BJ (cell line): ENCODE measurements around the gene KIF22. TPM values are rescaled to one million over a fixed set of nuclear protein-coding genes. Genes with fewer than 3 reads are reported as not detected.
"Not testable (repeated sequence)": the region's sequence is repeated elsewhere in the genome, so short reads cannot be mapped to it uniquely, and the experiment has no call there.

Experiments
- CTCF ChIA-PET: fragments of 350-600 bp; formaldehyde crosslinking; extraction: SDS; loops from one replicate; lab custom pipeline; 2021; ENCODE audit warnings: antibody characterized with exemption, inconsistent platforms; lab: Yijun Ruan, JAX
- POLR2A ChIA-PET: fragments of 300-600 bp; sonication (Branson Sonifier 250); formaldehyde crosslinking; extraction: SDS; loops from one replicate; lab custom pipeline; 2021; ENCODE audit warnings: antibody characterized with exemption; lab: Charles Lee
- DNase-seq: peaks from one replicate; pipeline ENCODE4 v3.0.0-alpha.2; 2011; ENCODE audit warnings: low read depth
- H3K27me3 ChIP-seq: 2 replicates; pipeline ENCODE4 v1.6.0; 2011; ENCODE audit warnings: low read length; ENCODE audit not compliant: control insufficient read depth, insufficient read depth
- H3K36me3 ChIP-seq: 2 replicates; pipeline ENCODE4 v1.5.1; 2011; ENCODE audit warnings: low read length; ENCODE audit not compliant: control insufficient read depth, insufficient read depth
- H3K4me3 ChIP-seq: 2 replicates; pipeline ENCODE4 v1.5.1; 2011; ENCODE audit warnings: low read depth, mild to moderate bottlenecking, control low read depth, low read length
- polyA plus RNA-seq: library from polyadenylated mRNA; depleted of rRNA; stranded (reverse); fragments of >200 nt; gene quantifications from 2 replicates; pipeline ENCODE4 v1.2.3, GENCODE V29; 2011
- TF ChIP-seq, protein P1 (sequence below): IDR thresholded peaks from 2 replicates; pipeline ENCODE4 v1.5.1; 2011; ENCODE audit warnings: low read depth, mild to moderate bottlenecking, control low read depth, inconsistent platforms, low read length, moderate library complexity; ENCODE audit not compliant: insufficient read depth

The KIF22 gene
- polyA plus RNA-seq, 1 experiment, result 68.3 TPM

DNA sequence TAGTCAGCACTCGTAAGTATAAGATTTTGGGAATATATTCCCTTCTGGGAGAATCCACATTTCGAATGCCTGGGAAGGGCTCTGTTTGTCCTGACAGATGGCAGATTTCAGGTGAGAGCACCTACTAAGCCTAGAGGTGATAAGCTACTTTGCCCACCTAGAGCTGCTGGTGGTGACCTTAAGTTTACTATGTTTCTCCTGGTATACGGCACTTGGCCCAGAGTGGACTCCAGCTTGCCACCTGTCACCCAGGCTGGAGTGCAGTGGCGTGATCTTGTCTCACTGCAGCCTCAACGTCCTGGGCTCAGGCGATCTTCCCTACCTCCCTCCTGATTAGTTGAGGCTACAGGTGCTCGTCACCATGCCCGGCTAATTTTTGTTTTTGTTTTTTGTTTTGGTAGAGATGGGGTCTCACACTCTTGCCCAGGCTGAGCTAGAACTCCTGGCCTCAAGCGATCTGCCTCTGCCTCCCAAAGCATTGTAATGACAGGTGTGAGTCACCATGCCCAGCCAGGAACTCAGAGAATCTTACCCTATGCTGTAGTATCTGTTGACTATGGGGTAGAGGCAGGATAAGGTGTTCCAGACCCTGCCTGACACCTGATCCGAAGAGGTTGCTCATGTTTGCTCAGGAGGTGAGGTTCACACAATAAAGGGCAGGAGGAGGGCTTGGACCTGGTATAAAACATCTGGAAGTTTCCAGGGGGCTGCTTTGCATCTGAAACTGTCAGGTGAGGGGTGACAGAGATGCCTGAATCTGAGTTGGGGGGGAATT is 12.8 kb upstream of the KIF22 start, which contains the start of gene ZG16:
Gene ZG16, plus strand, starts transcription at position 681 of the 775 bp plus-strand sequence. CDS start 1,011 bp downstream, outside the sequence.
- TF ChIP-seq, protein P1, sequence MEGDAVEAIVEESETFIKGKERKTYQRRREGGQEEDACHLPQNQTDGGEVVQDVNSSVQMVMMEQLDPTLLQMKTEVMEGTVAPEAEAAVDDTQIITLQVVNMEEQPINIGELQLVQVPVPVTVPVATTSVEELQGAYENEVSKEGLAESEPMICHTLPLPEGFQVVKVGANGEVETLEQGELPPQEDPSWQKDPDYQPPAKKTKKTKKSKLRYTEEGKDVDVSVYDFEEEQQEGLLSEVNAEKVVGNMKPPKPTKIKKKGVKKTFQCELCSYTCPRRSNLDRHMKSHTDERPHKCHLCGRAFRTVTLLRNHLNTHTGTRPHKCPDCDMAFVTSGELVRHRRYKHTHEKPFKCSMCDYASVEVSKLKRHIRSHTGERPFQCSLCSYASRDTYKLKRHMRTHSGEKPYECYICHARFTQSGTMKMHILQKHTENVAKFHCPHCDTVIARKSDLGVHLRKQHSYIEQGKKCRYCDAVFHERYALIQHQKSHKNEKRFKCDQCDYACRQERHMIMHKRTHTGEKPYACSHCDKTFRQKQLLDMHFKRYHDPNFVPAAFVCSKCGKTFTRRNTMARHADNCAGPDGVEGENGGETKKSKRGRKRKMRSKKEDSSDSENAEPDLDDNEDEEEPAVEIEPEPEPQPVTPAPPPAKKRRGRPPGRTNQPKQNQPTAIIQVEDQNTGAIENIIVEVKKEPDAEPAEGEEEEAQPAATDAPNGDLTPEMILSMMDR, result no peak
- DNase-seq, result no peak
- no peak within 1 kb of the TSS for H3K4me3 ChIP-seq
- H3K27me3 ChIP-seq, result peaks cover 6% of the 10 kb centered on the region
- POLR2A ChIA-PET, result no interaction called here
- CTCF ChIA-PET, result interaction anchor here (0.7 to 1.7 kb wide), 2 partner anchors 10 to 12 kb away, joined by 3 to 5 read pairs; partner anchors contain the start of gene KIF22
- H3K36me3 ChIP-seq, result no peaks in the 10 kb centered on the region

DNA sequence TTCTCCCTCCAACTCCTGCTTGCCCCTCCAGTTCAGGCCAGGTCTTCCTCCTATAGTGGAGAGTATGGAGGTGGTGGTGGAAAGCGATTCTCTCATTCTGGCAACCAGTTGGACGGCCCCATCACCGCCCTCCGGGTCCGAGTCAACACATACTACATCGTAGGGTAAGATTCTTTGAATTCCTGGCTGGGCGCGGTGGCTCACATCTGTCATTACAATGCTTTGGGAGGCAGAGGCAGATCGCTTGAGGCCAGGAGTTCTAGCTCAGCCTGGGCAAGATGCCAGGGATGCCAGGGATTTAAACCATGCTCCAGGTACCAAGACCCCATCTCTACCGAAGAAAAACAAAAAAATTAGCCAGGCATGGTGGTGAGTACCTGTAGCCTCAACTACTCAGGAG is 11.1 kb upstream of the KIF22 start:
- ChIA-PET CTCF (interaction anchor here (1.0 kb wide), 1 partner anchor 11 kb away, joined by 4 read pairs; the partner anchor contains the start of gene KIF22), POLR2A (no interaction called here)
- Histone ChIP-seq H3K27me3 (peaks cover 6% of the 10 kb centered on the region), H3K4me3 (no peak overlapping the region), H3K36me3 (no peaks in the 10 kb centered on the region)
- DNase-seq, result no peak
- TF ChIP-seq, protein P1, result no peak

GRCh38 chr16:29783094-29783953 is 7.2 kb upstream of the KIF22 start:
- not testable (repeated sequence) for H3K36me3 ChIP-seq, H3K27me3 ChIP-seq, DNase-seq, H3K4me3 ChIP-seq
- ChIA-PET CTCF (interaction anchor here (1.5 to 4.2 kb wide), 2 partner anchors 13 to 20 kb away, joined by 4 to 22 read pairs; no protein-coding TSS in a partner anchor), POLR2A (interaction anchor here (0.5 kb wide), 1 partner anchor 41 kb away, joined by 15 read pairs; no protein-coding TSS in a partner anchor)

GRCh38 chr16:29784157-29784556 is 6.4 kb upstream of the KIF22 start:
- ChIA-PET POLR2A (interaction anchor here (0.5 kb wide), 1 partner anchor 40 kb away, joined by 15 read pairs; no protein-coding TSS in a partner anchor), CTCF (interaction anchor here (0.9 to 4.2 kb wide), 10 partner anchors 8 to 239 kb away, joined by 3 to 22 read pairs (median 6); partner anchors contain the start of genes C16orf92 and MVP)
- no peaks in the 10 kb centered on the region for H3K36me3 ChIP-seq
- TF ChIP-seq, protein P1, result no peak
- no peak for DNase-seq
- H3K27me3 ChIP-seq, result peaks cover 4% of the 10 kb centered on the region; the same call in 1 of the 2 replicates
- H3K4me3 ChIP-seq, result no peak overlapping the region

DNA sequence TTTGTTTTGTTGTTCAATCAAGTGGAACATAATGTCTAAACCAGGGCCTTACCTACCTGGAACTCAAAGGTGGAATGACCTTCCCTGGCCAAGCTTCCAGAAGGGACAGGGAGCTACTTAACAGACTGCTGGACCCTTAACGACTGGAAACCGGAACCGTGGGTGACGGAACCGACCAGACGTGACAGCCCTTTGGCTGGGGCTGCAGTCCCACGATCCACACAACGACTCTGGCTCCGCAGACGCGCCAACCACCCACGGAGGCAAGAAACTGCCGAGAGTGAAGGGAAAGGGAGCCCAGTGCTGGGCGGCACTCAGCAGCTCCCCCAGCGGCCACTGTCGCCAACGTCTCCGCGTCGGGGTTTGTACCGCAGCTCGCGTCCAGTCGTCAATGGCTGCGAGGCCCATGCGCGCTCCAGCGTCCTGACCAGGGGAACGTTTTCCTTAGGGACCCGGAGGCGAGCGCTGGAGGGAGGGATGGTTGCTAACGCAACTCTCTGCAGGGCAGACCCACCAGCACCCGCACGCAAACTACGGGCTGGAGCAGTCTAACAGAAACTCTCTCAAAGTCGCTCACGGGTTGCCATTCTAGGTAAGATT is 5.5 kb upstream of the KIF22 start:
- Histone ChIP-seq H3K36me3 (no peaks in the 10 kb centered on the region), H3K4me3 (0 out of 2 replicates have a peak overlapping the region, but pooled peaks have one; percentile 2), H3K27me3 (peaks cover 4% of the 10 kb centered on the region; the same call in 1 of the 2 replicates)
- CTCF ChIA-PET, result interaction anchor here (0.6 to 4.2 kb wide), 16 partner anchors 8 to 238 kb away, joined by 3 to 22 read pairs (median 4); partner anchors contain the start of genes C16orf92 and MVP
- POLR2A ChIA-PET, result no interaction called here
- TF ChIP-seq, protein P1, result peak; percentile 86
- DNase-seq, result no peak

GRCh38 chr16:29787155-29787554 is 3.4 kb upstream of the KIF22 start:
- H3K27me3 ChIP-seq, POLR2A ChIA-PET, H3K4me3 ChIP-seq, DNase-seq, H3K36me3 ChIP-seq: not testable (repeated sequence)
- CTCF ChIA-PET, result interaction anchor here (4.2 kb wide), 1 partner anchor 16 kb away, joined by 22 read pairs; no protein-coding TSS in a partner anchor
